SU-DHL-6 (cell line): ENCODE data around the gene HOXB6.

Experiments
- CTCF ChIP-seq: fragments of 200-600 bp; sonication (generic); IDR thresholded peaks from one replicate; pipeline ENCODE4 v1.5.1; 2017; ENCODE audit warnings: antibody characterized with exemption, mild to moderate bottlenecking, low read length, moderate library complexity; ENCODE audit not compliant: insufficient read depth, poor library complexity, severe bottlenecking
- EZH2phosphoT487 ChIP-seq: fragments of 200-600 bp; sonication (generic), shearing (Covaris generic); conservative IDR thresholded peaks from 2 replicates; pipeline ENCODE4 v1.6.1; 2018; ENCODE audit warnings: mild to moderate bottlenecking, antibody characterized with exemption, low read length, moderate library complexity, mixed read lengths

- TF ChIP-seq EZH2phosphoT487, result no peak
- TF ChIP-seq CTCF, result no peak
These were observed 25.4 kb downstream of the HOXB6 start for GRCh38 chr17:48579471-48579759.
